GM06990 (cell line): ENCODE results near the gene TRMT44.
"Not testable (repeated sequence)": the region's sequence is repeated elsewhere in the genome, so short reads cannot be mapped to it uniquely, and the experiment has no call there.

ENCODE experiments used
- DNase-seq: peaks from one replicate; pipeline ENCODE4 v3.0.0-alpha.2; 2011; ENCODE audit not compliant: insufficient read length; ENCODE audit errors: extremely low read depth
- H3K27me3 ChIP-seq: replicated peaks from 2 replicates; pipeline ENCODE4 v1.6.0; 2011; ENCODE audit warnings: low read length; ENCODE audit not compliant: control insufficient read depth, insufficient read depth
- H3K36me3 ChIP-seq: 2 replicates; pipeline ENCODE4 v1.5.1; 2011; ENCODE audit warnings: low read length; ENCODE audit not compliant: control insufficient read depth, insufficient read depth
- H3K4me3 ChIP-seq: replicated peaks from 2 replicates; pipeline ENCODE4 v1.5.1; 2011; ENCODE audit warnings: low read depth, mild to moderate bottlenecking, control low read depth, low read length
- TF ChIP-seq, protein P1 (sequence below): IDR thresholded peaks from 2 replicates; pipeline ENCODE4 v1.5.1; 2011; ENCODE audit warnings: low read length, control low read depth, mild to moderate bottlenecking, inconsistent platforms; ENCODE audit not compliant: insufficient read depth, poor library complexity, severe bottlenecking

Gene TRMT44

GRCh38 chr4:8403173-8403753 lies 37.3 kb upstream of the TRMT44 start:
- DNase-seq: no peak
- TF ChIP-seq, protein P1, sequence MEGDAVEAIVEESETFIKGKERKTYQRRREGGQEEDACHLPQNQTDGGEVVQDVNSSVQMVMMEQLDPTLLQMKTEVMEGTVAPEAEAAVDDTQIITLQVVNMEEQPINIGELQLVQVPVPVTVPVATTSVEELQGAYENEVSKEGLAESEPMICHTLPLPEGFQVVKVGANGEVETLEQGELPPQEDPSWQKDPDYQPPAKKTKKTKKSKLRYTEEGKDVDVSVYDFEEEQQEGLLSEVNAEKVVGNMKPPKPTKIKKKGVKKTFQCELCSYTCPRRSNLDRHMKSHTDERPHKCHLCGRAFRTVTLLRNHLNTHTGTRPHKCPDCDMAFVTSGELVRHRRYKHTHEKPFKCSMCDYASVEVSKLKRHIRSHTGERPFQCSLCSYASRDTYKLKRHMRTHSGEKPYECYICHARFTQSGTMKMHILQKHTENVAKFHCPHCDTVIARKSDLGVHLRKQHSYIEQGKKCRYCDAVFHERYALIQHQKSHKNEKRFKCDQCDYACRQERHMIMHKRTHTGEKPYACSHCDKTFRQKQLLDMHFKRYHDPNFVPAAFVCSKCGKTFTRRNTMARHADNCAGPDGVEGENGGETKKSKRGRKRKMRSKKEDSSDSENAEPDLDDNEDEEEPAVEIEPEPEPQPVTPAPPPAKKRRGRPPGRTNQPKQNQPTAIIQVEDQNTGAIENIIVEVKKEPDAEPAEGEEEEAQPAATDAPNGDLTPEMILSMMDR: peak; percentile 92
- no peaks in the 10 kb centered on the region for H3K27me3 ChIP-seq
- no peak overlapping the region for H3K4me3 ChIP-seq
- peaks cover 9% of the 10 kb centered on the region for H3K36me3 ChIP-seq

GRCh38 chr4:8403976-8404375 lies 36.6 kb upstream of the TRMT44 start:
- H3K36me3 ChIP-seq: peaks cover 6% of the 10 kb centered on the region
- TF ChIP-seq, protein P1: no peak
- H3K27me3 ChIP-seq: no peaks in the 10 kb centered on the region
- no peak overlapping the region for H3K4me3 ChIP-seq
- no peak for DNase-seq

DNA sequence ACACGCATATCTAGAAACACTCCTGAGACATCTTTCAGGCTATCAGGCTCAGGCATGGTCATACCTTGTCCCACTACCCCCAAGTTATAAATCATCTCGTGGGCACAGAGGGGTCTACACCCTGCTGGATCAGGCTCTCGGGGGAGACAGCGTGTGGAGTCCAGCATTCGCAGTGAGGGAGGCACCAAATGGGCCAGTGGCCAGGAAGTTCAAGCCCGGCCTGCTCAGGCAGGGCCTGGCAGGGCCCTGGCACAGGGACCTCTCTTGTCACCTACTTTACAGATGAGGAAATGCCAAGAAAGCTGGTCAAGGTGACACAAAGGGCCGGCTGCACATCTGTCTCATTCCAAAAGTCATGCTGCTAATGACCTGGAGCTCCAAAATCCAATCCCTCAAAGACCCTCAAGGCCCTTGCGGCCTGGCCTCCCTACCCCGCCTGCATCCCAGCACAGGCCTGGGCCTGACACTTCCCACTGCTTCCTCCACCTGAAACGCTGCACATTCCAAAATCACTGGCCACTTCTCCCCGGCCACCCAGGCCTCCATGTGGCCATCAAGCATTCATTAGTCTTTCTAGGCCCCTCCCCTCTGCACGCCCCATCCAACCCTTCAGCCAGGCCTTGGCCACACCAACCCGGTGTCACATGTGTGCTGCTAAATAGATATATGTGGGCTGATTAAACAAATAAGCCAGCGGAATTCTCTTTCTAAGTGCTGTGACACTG lies 35.6 kb upstream of the TRMT44 start:
- Histone ChIP-seq H3K36me3 (peaks cover 10% of the 10 kb centered on the region), H3K27me3 (no peaks in the 10 kb centered on the region), H3K4me3 (no peak overlapping the region)
- no peak for DNase-seq
- TF ChIP-seq, protein P1: no peak

DNA sequence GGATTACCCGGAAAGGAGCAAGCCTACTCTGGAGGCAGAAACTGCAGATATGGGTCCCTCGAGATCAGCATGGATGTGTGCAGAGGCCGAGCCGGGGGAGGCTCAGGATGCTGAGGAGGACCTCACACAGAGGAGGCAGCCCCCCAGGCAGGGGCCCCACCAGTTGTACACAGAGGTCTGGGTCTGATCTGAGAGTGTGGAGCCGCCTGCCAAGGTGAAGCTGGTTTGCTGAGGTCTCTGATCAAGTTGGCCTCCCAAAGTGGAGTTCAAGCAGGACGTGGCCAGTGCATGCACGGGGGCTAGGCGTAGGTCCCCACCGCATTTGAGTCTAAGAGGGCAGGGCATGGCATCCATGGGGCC lies 35.1 kb upstream of the TRMT44 start:
- no peak for DNase-seq
- H3K4me3 ChIP-seq: no peak overlapping the region
- TF ChIP-seq, protein P1: no peak
- no peaks in the 10 kb centered on the region for H3K27me3 ChIP-seq
- peaks cover 11% of the 10 kb centered on the region for H3K36me3 ChIP-seq

- peaks cover 11% of the 10 kb centered on the region for H3K36me3 ChIP-seq
- H3K27me3 ChIP-seq, H3K4me3 ChIP-seq, DNase-seq: not testable (repeated sequence)
- TF ChIP-seq, protein P1: peak; percentile 24
Measured at GRCh38 chr4:8406887-8407286, 33.7 kb upstream of the TRMT44 start.
